Measurements from ENCODE around the gene CCDC71.

Gene CCDC71

GRCh38 chr3:49131576-49131975 lies 34.6 kb downstream of the CCDC71 start:
- DNase-seq (ENCODE audit: low read depth): no peak

GRCh38 chr3:49131040-49131439 lies 35.1 kb downstream of the CCDC71 start:
- DNase-seq (ENCODE audit: low read depth): no peak

- peak; percentile 22 for DNase-seq (ENCODE audit: low read depth)
Observed at GRCh38 chr3:49124991-49125670, 41.0 kb downstream of the CCDC71 start.

- DNase-seq (ENCODE audit: low read depth): no peak
Observed at GRCh38 chr3:49124203-49124602, 41.9 kb downstream of the CCDC71 start.

- DNase-seq (ENCODE audit: low read depth): no peak
Observed at GRCh38 chr3:49123687-49124086, 42.4 kb downstream of the CCDC71 start.

GRCh38 chr3:49122886-49123545 lies 43.1 kb downstream of the CCDC71 start:
- no peak for DNase-seq (ENCODE audit: low read depth)

GRCh38 chr3:49122451-49122850 lies 43.7 kb downstream of the CCDC71 start:
- no peak for DNase-seq (ENCODE audit: low read depth)

GRCh38 chr3:49122022-49122421 lies 44.1 kb downstream of the CCDC71 start:
- no peak for DNase-seq (ENCODE audit: low read depth)

- no peak for DNase-seq (ENCODE audit: low read depth)
Observed at GRCh38 chr3:49121132-49121736, 44.9 kb downstream of the CCDC71 start.

- DNase-seq (ENCODE audit: low read depth): peak; percentile 93
Observed at GRCh38 chr3:49120438-49121131, 45.5 kb downstream of the CCDC71 start, which contains the start of gene USP19. Gene USP19, minus strand, starts transcription at chr3:49120823. Its CDS starts 1,678 bp downstream, at chr3:49119145.

GRCh38 chr3:49120096-49120437 lies 46.1 kb downstream of the CCDC71 start:
- peak; percentile 17 for DNase-seq (ENCODE audit: low read depth)

- peak; percentile 27 for DNase-seq (ENCODE audit: low read depth)
Observed at GRCh38 chr3:49119439-49119838, 46.7 kb downstream of the CCDC71 start.

- DNase-seq (ENCODE audit: low read depth): no peak
Observed at GRCh38 chr3:49119036-49119435, 47.1 kb downstream of the CCDC71 start.

Measured in iris pigment epithelial cell (primary cell).